Measurements from ENCODE around the gene LRCH4. TPM values are rescaled to one million over a fixed set of nuclear protein-coding genes. Genes with fewer than 3 reads are reported as not detected.

The LRCH4 gene
- total and polyA plus RNA-seq, 9 of the 15 experiments (the other 6 are each of a cell fraction or from before 2014, with no cell fraction given) = 0.06 to 63.3 (median 15.0) TPM

DNA sequence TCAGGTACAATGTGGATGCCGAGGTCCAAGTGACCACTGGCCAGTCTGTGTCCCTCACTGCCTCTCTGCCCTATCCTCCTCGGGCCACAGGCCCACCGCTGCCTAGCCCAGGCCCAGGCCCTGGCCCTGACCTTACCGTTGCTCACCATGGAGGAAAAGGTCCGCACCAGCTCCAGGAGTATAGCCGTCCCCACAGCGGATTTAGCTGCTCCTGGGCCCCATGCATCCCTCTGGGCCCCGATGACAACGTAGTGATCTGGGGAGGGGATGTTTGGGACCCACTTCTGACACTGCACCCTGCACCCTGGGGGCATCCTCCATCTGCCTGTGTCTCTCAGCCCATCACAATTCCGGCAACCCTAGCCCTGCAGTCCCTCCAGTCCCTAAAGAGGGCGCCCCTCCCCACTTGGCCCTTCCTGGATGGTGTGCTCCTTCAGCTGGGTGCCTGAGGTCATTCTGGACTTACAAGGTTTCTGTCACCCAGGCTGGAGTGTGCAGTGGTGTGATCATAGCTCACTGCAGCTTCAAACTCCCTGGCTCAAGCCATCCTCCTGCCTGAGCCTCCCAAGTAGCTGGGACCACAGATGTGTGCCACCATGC is 43.3 kb upstream of the LRCH4 start (continued):
- TF ChIP-seq EZH2 (IDR thresholded peaks at IDR 0.05; ENCODE audit: borderline replicate concordance, low read depth, low read length) (no peak), TCF7 (IDR thresholded peaks at IDR 0.05; ENCODE audit: borderline replicate concordance) (no peak), CC2D1A (IDR thresholded peaks at IDR 0.05) (no peak), MAZ (CRISPR knock-in tag; conservative IDR thresholded peaks at IDR 0.05 in 1 of 2, IDR thresholded peaks at IDR 0.05 in 1 of 2) (peak in 1 of 2 experiments; percentile 52; a peak in 1 of 4 replicates), HDGF (IDR thresholded peaks at IDR 0.05) (no peak), JUND (IDR thresholded peaks at IDR 0.05; ENCODE audit: borderline replicate concordance, low read depth, low read length) (0 out of 2 replicates have a peak, but pooled peaks have one; percentile 16), JUND (tag; IDR thresholded peaks at IDR 0.05; ENCODE audit: borderline replicate concordance, low read depth, low read length) (no peak), RCOR1 (IDR thresholded peaks at IDR 0.05; ENCODE audit: borderline replicate concordance in 1 of 2, low read depth in 2 of 2, low read length in 2 of 2) (peak in 1 of 2 experiments; percentile 64; a peak in 1 of 4 replicates), E2F5 (CRISPR knock-in tag; IDR thresholded peaks at IDR 0.05) (no peak), ZNF785 (CRISPR knock-in tag; IDR thresholded peaks at IDR 0.05) (no peak), MYC (IDR thresholded peaks at IDR 0.05; ENCODE audit: low read depth, low read length) (peak; percentile 47; the same call in 1 of the 2 replicates), MYC (CRISPR knock-in tag; IDR thresholded peaks at IDR 0.05; ENCODE audit: borderline replicate concordance, low read depth) (no peak), NFRKB (IDR thresholded peaks at IDR 0.05; ENCODE audit: low read depth) (no peak), ZNF140 (CRISPR knock-in tag; IDR thresholded peaks at IDR 0.05) (no peak), TFAM (CRISPR knock-in tag; conservative IDR thresholded peaks at IDR 0.05) (no peak), ZC3H8 (IDR thresholded peaks at IDR 0.05) (no peak), ZNF609 (CRISPR knock-in tag; IDR thresholded peaks at IDR 0.05; ENCODE audit: borderline replicate concordance) (no peak), PHF20 (IDR thresholded peaks at IDR 0.05; ENCODE audit: partially characterized antibody) (no peak), KDM4B (IDR thresholded peaks at IDR 0.05; ENCODE audit: borderline replicate concordance in 2 of 2, low read depth in 1 of 2) (no peak), ZKSCAN3 (CRISPR knock-in tag; IDR thresholded peaks at IDR 0.05) (no peak), ZNF644 (tag; IDR thresholded peaks at IDR 0.05; ENCODE audit: low read depth) (no peak), EP400 (IDR thresholded peaks at IDR 0.05) (no peak), ATF1 (CRISPR knock-in tag; IDR thresholded peaks at IDR 0.05) (no peak), ATF1 (tag; IDR thresholded peaks at IDR 0.05) (no peak)
- TF ChIP-seq, protein P1, sequence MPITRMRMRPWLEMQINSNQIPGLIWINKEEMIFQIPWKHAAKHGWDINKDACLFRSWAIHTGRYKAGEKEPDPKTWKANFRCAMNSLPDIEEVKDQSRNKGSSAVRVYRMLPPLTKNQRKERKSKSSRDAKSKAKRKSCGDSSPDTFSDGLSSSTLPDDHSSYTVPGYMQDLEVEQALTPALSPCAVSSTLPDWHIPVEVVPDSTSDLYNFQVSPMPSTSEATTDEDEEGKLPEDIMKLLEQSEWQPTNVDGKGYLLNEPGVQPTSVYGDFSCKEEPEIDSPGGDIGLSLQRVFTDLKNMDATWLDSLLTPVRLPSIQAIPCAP (CRISPR knock-in tag; IDR thresholded peaks at IDR 0.05; ENCODE audit: borderline replicate concordance) = no peak

Data from K562 (cell line).